DND-41 (cell line): ENCODE data around the gene FPR3.

ENCODE experiments used
- ATAC-seq: fragments of 200-7000 bp; cut with Tn5 transposase; 3 replicates; pipeline ENCODE4 v1.9.1; 2021; ENCODE audit warnings: low read depth; ENCODE audit not compliant: insufficient read depth
- DNase-seq: peaks from one replicate; pipeline ENCODE4 v3.0.0-alpha.2; 2020
- H2AFZ ChIP-seq: 2 replicates; pipeline ENCODE4 v1.6.0; 2012; ENCODE audit warnings: low read depth, low read length
- H3K27ac ChIP-seq: 2 replicates; pipeline ENCODE4 v1.5.1; 2012; ENCODE audit warnings: low read length, inconsistent platforms
- H3K27me3 ChIP-seq: fragments of 200-600 bp; sonication (generic); 2 replicates; pipeline ENCODE4 v1.6.0; 2012; ENCODE audit warnings: low read length, mild to moderate bottlenecking, inconsistent platforms; ENCODE audit not compliant: insufficient read depth, poor library complexity
- H3K36me3 ChIP-seq: 2 replicates; pipeline ENCODE4 v1.5.1; 2012; ENCODE audit warnings: low read length, inconsistent platforms; ENCODE audit not compliant: insufficient read depth
- H3K4me1 ChIP-seq: 2 replicates; pipeline ENCODE4 v1.5.1; 2012; ENCODE audit warnings: mild to moderate bottlenecking, low read length; ENCODE audit not compliant: insufficient read depth
- H3K4me2 ChIP-seq: 2 replicates; pipeline ENCODE4 v1.6.0; 2012; ENCODE audit warnings: mild to moderate bottlenecking, moderate library complexity, low read length, inconsistent platforms; ENCODE audit not compliant: insufficient read depth
- H3K4me3 ChIP-seq, 2 experiments: fragments of 200-600 bp in 1 of 2; shearing (Covaris generic) in 1 of 2; 2 replicates each; pipeline ENCODE4 v1.5.1; 2012 to 2016; ENCODE audit warnings: inconsistent platforms in 2 of 2, low read length in 2 of 2, mild to moderate bottlenecking in 2 of 2, low read depth in 1 of 2, moderate library complexity in 1 of 2
- H3K79me2 ChIP-seq: 2 replicates; pipeline ENCODE4 v1.6.0; 2012; ENCODE audit warnings: low read length, inconsistent platforms; ENCODE audit not compliant: insufficient read depth
- H3K9ac ChIP-seq: 2 replicates; pipeline ENCODE4 v1.6.0; 2012; ENCODE audit warnings: low read depth, mild to moderate bottlenecking, inconsistent platforms, low read length, moderate library complexity
- H3K9me3 ChIP-seq: 2 replicates; pipeline ENCODE4 v1.5.1; 2012; ENCODE audit warnings: low read length, moderate library complexity, mild to moderate bottlenecking, inconsistent platforms; ENCODE audit not compliant: insufficient read depth, severe bottlenecking
- H4K20me1 ChIP-seq: 2 replicates; pipeline ENCODE4 v1.6.0; 2012; ENCODE audit warnings: low read length; ENCODE audit not compliant: insufficient read depth
- EZH2 ChIP-seq: IDR thresholded peaks from 3 replicates; pipeline ENCODE4 v1.6.1; 2012; ENCODE audit warnings: borderline replicate concordance, low read depth, mild to moderate bottlenecking, moderate library complexity, low read length, inconsistent platforms; ENCODE audit not compliant: severe bottlenecking
- TF ChIP-seq, protein P1 (sequence below): IDR thresholded peaks from 2 replicates; pipeline ENCODE4 v1.5.1; 2012; ENCODE audit warnings: borderline replicate concordance, low read length, moderate library complexity, mild to moderate bottlenecking; ENCODE audit not compliant: poor library complexity, severe bottlenecking; ENCODE audit errors: extremely low read depth

The FPR3 gene, protein sequence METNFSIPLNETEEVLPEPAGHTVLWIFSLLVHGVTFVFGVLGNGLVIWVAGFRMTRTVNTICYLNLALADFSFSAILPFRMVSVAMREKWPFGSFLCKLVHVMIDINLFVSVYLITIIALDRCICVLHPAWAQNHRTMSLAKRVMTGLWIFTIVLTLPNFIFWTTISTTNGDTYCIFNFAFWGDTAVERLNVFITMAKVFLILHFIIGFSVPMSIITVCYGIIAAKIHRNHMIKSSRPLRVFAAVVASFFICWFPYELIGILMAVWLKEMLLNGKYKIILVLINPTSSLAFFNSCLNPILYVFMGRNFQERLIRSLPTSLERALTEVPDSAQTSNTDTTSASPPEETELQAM

GRCh38 chr19:51794885-51795490 is at the start of gene FPR3:
TSS of gene FPR3 (plus strand) at chr19:51795157. CDS start at chr19:51823749, 28,592 bp downstream.
- no peak within 1 kb of the TSS for H3K27ac ChIP-seq
- H3K4me1 ChIP-seq, result peaks cover 9% of the 10 kb centered on the region

GRCh38 chr19:51746731-51747130 is 48.2 kb upstream of the FPR3 start:
- Histone ChIP-seq H3K9ac (no peak overlapping the region), H2AFZ (no peak overlapping the region), H3K4me1 (no peaks in the 10 kb centered on the region), H3K27ac (no peak overlapping the region), H3K4me2 (no peak overlapping the region), H3K36me3 (no peaks in the 10 kb centered on the region), H3K4me3 (no peak overlapping the region), H3K27me3 (no peaks in the 10 kb centered on the region), H4K20me1 (no peaks in the 10 kb centered on the region), H3K9me3 (no peaks in the 10 kb centered on the region), H3K79me2 (no peaks in the 10 kb centered on the region)
- no peak for DNase-seq
- no peak for TF ChIP-seq EZH2
- TF ChIP-seq, protein P1, sequence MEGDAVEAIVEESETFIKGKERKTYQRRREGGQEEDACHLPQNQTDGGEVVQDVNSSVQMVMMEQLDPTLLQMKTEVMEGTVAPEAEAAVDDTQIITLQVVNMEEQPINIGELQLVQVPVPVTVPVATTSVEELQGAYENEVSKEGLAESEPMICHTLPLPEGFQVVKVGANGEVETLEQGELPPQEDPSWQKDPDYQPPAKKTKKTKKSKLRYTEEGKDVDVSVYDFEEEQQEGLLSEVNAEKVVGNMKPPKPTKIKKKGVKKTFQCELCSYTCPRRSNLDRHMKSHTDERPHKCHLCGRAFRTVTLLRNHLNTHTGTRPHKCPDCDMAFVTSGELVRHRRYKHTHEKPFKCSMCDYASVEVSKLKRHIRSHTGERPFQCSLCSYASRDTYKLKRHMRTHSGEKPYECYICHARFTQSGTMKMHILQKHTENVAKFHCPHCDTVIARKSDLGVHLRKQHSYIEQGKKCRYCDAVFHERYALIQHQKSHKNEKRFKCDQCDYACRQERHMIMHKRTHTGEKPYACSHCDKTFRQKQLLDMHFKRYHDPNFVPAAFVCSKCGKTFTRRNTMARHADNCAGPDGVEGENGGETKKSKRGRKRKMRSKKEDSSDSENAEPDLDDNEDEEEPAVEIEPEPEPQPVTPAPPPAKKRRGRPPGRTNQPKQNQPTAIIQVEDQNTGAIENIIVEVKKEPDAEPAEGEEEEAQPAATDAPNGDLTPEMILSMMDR, result no peak
- ATAC-seq, result no peak

More at GRCh38 chr19:51794885-51795490, at the start of gene FPR3:
- TF ChIP-seq, protein P1, result no peak
- no peak for TF ChIP-seq EZH2
- no peaks in the 10 kb centered on the region for H3K79me2 ChIP-seq
- H2AFZ ChIP-seq, result no peak within 1 kb of the TSS
- DNase-seq (no peak), ATAC-seq (no peak)
- H3K4me2 ChIP-seq, result no peak within 1 kb of the TSS
- no peak within 1 kb of the TSS for H3K9ac ChIP-seq
- H3K27me3 ChIP-seq, result no peaks in the 10 kb centered on the region
- no peaks in the 10 kb centered on the region for H3K36me3 ChIP-seq
- H3K9me3 ChIP-seq, result no peaks in the 10 kb centered on the region
- no peak within 1 kb of the TSS for H3K4me3 ChIP-seq
- no peaks in the 10 kb centered on the region for H4K20me1 ChIP-seq

GRCh38 chr19:51749979-51750378 is 45.0 kb upstream of the FPR3 start:
- Histone ChIP-seq H3K9me3 (no peaks in the 10 kb centered on the region), H2AFZ (no peak overlapping the region), H3K27ac (no peak overlapping the region), H3K4me1 (no peaks in the 10 kb centered on the region), H3K4me2 (no peak overlapping the region), H3K36me3 (no peaks in the 10 kb centered on the region), H3K79me2 (no peaks in the 10 kb centered on the region), H3K9ac (no peak overlapping the region), H3K27me3 (no peaks in the 10 kb centered on the region), H4K20me1 (no peaks in the 10 kb centered on the region), H3K4me3 (no peak overlapping the region)
- TF ChIP-seq, protein P1, result no peak
- TF ChIP-seq EZH2, result no peak
- ATAC-seq (no peak), DNase-seq (no peak)
